ENCODE measurements around the gene PDK4.

The PDK4 gene

GRCh38 chr7:95596198-95597063, at the start of gene PDK4:
Gene PDK4 (minus strand): TSS chr7:95596516. CDS start chr7:95596293, 223 bp downstream.
- DNase-seq (ENCODE audit: low read depth): no peak

GRCh38 chr7:95642173-95642572, 45.9 kb upstream of the PDK4 start:
- DNase-seq (ENCODE audit: low read depth): no peak

- DNase-seq (ENCODE audit: low read depth): no peak
These were observed 40.0 kb upstream of the PDK4 start for GRCh38 chr7:95636140-95636940.

GRCh38 chr7:95632609-95633008, 36.3 kb upstream of the PDK4 start:
- DNase-seq (ENCODE audit: low read depth): no peak

GRCh38 chr7:95631527-95631926, 35.2 kb upstream of the PDK4 start:
- DNase-seq (ENCODE audit: low read depth): no peak

- DNase-seq (ENCODE audit: low read depth): no peak
These were observed 34.6 kb upstream of the PDK4 start for GRCh38 chr7:95630702-95631458.

- DNase-seq (ENCODE audit: low read depth): no peak
These were observed 32.6 kb upstream of the PDK4 start for GRCh38 chr7:95628831-95629439.

GRCh38 chr7:95623788-95624187, 27.5 kb upstream of the PDK4 start:
- no peak for DNase-seq (ENCODE audit: low read depth)

- no peak for DNase-seq (ENCODE audit: low read depth)
These were observed 26.5 kb upstream of the PDK4 start for GRCh38 chr7:95622859-95623258.

GRCh38 chr7:95622001-95622549, 25.8 kb upstream of the PDK4 start:
- DNase-seq (ENCODE audit: low read depth): no peak

GRCh38 chr7:95621404-95621803, 25.1 kb upstream of the PDK4 start:
- no peak for DNase-seq (ENCODE audit: low read depth)

- DNase-seq (ENCODE audit: low read depth): no peak
These were observed 24.3 kb upstream of the PDK4 start for GRCh38 chr7:95620631-95621030.

GRCh38 chr7:95619921-95620320, 23.6 kb upstream of the PDK4 start:
- no peak for DNase-seq (ENCODE audit: low read depth)

- no peak for DNase-seq (ENCODE audit: low read depth)
These were observed 23.2 kb upstream of the PDK4 start for GRCh38 chr7:95619517-95619916.

GRCh38 chr7:95614442-95614940, 18.2 kb upstream of the PDK4 start:
- no peak for DNase-seq (ENCODE audit: low read depth)

- DNase-seq (ENCODE audit: low read depth): no peak
These were observed 14.9 kb upstream of the PDK4 start for GRCh38 chr7:95611224-95611623.

GRCh38 chr7:95609277-95609971, 13.1 kb upstream of the PDK4 start:
- no peak for DNase-seq (ENCODE audit: low read depth)

- no peak for DNase-seq (ENCODE audit: low read depth)
These were observed 12.2 kb upstream of the PDK4 start for GRCh38 chr7:95608359-95609173.

- no peak for DNase-seq (ENCODE audit: low read depth)
These were observed 11.2 kb upstream of the PDK4 start for GRCh38 chr7:95607561-95607960.

- DNase-seq (ENCODE audit: low read depth): no peak
These were observed 9.0 kb upstream of the PDK4 start for GRCh38 chr7:95605275-95605674.

Data from stimulated activated CD8-positive, alpha-beta memory T cell treated with anti-CD3 and anti-CD28 coated beads, Interleukin-12 subunit alpha, Interleukin-12 subunit beta, amount 100 ng/mL, for 1 hour (primary cell).